ENCODE measurements around the gene C6orf163. TPM values are rescaled to one million over a fixed set of nuclear protein-coding genes. Genes with fewer than 3 reads are reported as not detected.

Gene C6orf163
- total and polyA plus RNA-seq, 2 of the 13 experiments (the other 11 are each of a cell fraction or from before 2014, with no cell fraction given), result 0.62 to 1.8 TPM

DNA sequence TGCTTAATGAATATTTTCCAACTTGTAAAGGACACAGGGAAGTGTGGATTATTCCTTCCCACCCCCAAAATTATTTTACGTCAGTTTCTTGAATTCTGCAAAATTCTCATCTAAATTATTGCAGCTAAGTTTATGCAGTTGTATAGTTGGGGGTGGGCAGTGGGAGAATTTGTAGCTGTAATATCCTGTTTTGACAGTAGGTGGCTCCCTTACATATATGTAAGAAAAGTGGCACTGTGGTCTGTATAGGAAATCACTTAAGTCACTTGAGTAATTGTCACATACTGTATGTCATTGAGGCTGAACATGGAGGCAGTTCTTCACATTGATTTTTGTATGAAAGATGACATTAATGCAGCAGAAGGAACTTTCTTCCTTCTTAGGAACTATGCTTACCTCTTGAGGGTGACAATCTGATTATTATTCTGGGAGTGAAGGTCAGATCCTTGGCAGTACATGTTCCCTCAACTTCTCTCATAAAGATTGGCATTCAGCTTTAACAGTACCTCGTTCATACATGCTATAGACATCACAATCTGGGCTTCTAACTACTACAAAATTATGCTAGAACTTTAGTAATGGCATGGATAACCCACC lies 48.5 kb downstream of the C6orf163 start:
- no peaks in the 10 kb centered on the region for H3K36me3 ChIP-seq (replicated peaks in 1 of 2; ENCODE audit: control insufficient read depth in 1 of 2, insufficient read depth in 2 of 2, low read length in 2 of 2)
- ChIA-PET CTCF (ENCODE audit: low intra/inter-chr PET ratio, low total read pairs) (interaction anchor here (1.4 kb wide), 1 partner anchor 844 kb away, joined by 4 read pairs; no protein-coding TSS in a partner anchor), POLR2A (no interaction called here)
- no peak overlapping the region for H3K4me3 ChIP-seq (replicated peaks in 1 of 3; ENCODE audit: insufficient read depth in 1 of 3, low read depth in 2 of 3, low read length in 3 of 3)
- DNase-seq (ENCODE audit: low spot score), result peak; percentile 59
- no peaks in the 10 kb centered on the region for H3K9me3 ChIP-seq (ENCODE audit: low read length)
- H4K20me1 ChIP-seq (ENCODE audit: insufficient read depth, low read length), result no peaks in the 10 kb centered on the region
- intact Hi-C loops (cut with micrococcal nuclease; ENCODE audit: unreplicated experiment) (loop anchor here (1.0 to 5.0 kb wide), 4 partner anchors 80 to 1479 kb away; partner anchors contain the start of gene ZNF292), in situ Hi-C loops (cut with HindIII; ENCODE audit: extremely low pct_ligation_motif_present, low pct_unique_long_range_greater_than_20kb) (no loop called here)
- H3K4me1 ChIP-seq (ENCODE audit: insufficient read depth, low read length), result no peaks in the 10 kb centered on the region
- no peak overlapping the region for H3K27ac ChIP-seq (ENCODE audit: extremely low read length, insufficient read depth, low read length)
- no TSS peak for BruUV-seq (replicated peaks)
- FAIRE-seq, result peak; percentile 48
- H3K4me2 ChIP-seq (ENCODE audit: low read depth, low read length), result no peak overlapping the region
- ATAC-seq, result peak; percentile 83
- WGBS (ENCODE audit: low lambda C conversion rate), result 3% methylated on average over 2 of the region's 2 CpGs
- no peaks in the 10 kb centered on the region for H3K79me2 ChIP-seq (ENCODE audit: insufficient read depth, low read length)
- no peaks in the 10 kb centered on the region for H3K27me3 ChIP-seq (ENCODE audit: control insufficient read depth in 1 of 2, insufficient read depth in 2 of 2, low read length in 2 of 2)
- no peak overlapping the region for H3K9ac ChIP-seq (ENCODE audit: insufficient read depth, low read depth, low read length)
- no peak overlapping the region for H2AFZ ChIP-seq (ENCODE audit: low read length)
- TF ChIP-seq CTCF (CRISPR knock-in tag; IDR thresholded peaks at IDR 0.05) (peak; percentile 73), SMC3 (IDR thresholded peaks at IDR 0.05; ENCODE audit: low read length) (peak; percentile 41; the same call in 1 of the 2 replicates), IKZF4 (CRISPR knock-in tag; IDR thresholded peaks at IDR 0.05; ENCODE audit: borderline replicate concordance, low read depth, not compliant biosample characterization) (no peak), ZNF142 (CRISPR knock-in tag; IDR thresholded peaks at IDR 0.05) (no peak), TFDP1 (CRISPR knock-in tag; IDR thresholded peaks at IDR 0.05; ENCODE audit: borderline replicate concordance) (no peak), STAG1 (CRISPR knock-in tag; IDR thresholded peaks at IDR 0.05) (peak; percentile 80)
- TF ChIP-seq, protein P1, sequence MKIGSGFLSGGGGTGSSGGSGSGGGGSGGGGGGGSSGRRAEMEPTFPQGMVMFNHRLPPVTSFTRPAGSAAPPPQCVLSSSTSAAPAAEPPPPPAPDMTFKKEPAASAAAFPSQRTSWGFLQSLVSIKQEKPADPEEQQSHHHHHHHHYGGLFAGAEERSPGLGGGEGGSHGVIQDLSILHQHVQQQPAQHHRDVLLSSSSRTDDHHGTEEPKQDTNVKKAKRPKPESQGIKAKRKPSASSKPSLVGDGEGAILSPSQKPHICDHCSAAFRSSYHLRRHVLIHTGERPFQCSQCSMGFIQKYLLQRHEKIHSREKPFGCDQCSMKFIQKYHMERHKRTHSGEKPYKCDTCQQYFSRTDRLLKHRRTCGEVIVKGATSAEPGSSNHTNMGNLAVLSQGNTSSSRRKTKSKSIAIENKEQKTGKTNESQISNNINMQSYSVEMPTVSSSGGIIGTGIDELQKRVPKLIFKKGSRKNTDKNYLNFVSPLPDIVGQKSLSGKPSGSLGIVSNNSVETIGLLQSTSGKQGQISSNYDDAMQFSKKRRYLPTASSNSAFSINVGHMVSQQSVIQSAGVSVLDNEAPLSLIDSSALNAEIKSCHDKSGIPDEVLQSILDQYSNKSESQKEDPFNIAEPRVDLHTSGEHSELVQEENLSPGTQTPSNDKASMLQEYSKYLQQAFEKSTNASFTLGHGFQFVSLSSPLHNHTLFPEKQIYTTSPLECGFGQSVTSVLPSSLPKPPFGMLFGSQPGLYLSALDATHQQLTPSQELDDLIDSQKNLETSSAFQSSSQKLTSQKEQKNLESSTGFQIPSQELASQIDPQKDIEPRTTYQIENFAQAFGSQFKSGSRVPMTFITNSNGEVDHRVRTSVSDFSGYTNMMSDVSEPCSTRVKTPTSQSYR (CRISPR knock-in tag; IDR thresholded peaks at IDR 0.05; ENCODE audit: borderline replicate concordance), result peak; percentile 64; the same call in 1 of the 2 replicates
